HG03159 (cell line): ENCODE measurements around the gene CHCHD1.
A peak's percentile ranks its signal among the peaks of the same experiment; 100 is the strongest.
"Not testable (repeated sequence)": the region's sequence is repeated elsewhere in the genome, so short reads cannot be mapped to it uniquely, and the experiment has no call there.

Experiments used
- ATAC-seq: cut with Tn5 transposase; IDR thresholded peaks from one replicate; pipeline ENCODE4 v1.9.1; 2021; ENCODE audit warnings: mild to moderate bottlenecking, moderate library complexity; ENCODE audit not compliant: unreplicated experiment

Gene CHCHD1

DNA sequence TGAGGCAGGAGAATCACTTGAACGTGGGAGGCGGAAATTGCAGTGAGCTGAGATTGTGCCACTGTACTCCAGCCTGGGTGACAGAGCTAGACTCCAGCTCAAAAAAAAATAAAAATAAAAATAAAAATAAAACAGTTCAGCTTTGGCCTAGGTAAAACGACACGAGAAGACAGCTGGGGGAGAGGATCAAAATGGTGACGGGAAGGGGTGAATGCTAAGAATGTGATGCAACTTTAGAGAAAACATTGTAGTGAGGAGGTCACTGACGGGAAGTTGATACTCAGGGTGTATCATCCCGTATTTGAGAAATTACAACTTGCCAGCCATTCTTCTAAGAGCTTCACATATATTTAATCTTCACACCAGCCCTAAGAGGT is 28.5 kb downstream of the CHCHD1 start:
- no peak for ATAC-seq

DNA sequence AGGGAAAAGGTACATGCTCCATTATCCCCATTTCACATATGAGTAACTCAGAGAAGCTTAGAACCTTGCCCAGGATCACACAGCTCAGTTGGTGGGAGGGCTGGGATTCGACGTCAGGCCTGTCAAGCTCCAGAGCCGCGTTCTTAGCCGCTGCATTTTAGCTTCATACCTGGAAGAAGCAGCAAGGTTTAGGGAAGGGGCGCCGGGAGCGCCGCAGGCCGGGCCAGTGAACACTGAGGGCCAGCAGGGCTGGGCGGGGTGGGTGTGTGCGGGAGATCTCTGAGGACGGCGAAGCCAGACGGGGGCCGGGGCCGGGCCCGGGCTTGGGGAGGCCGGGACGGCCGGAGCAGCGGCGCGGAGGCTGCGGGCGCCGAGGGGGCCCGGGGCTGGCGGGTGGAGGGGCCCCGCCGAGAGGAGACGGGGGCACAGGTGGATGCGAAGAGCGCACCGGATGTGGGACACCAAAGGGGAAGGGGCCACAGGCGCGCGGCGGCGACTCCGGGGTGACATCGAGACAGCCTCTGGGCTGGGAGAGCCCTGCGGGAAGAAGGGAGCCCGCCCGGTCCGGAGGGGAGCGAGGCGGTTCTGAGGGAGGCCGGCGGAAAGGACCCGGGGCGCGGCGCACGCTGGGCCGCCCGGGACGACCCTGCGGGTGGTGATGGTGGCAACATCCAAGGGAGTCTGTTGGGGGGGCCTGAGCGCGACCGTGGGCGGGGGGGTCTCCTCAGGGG is 29.1 kb downstream of the CHCHD1 start:
- ATAC-seq, result peak; percentile 25

DNA sequence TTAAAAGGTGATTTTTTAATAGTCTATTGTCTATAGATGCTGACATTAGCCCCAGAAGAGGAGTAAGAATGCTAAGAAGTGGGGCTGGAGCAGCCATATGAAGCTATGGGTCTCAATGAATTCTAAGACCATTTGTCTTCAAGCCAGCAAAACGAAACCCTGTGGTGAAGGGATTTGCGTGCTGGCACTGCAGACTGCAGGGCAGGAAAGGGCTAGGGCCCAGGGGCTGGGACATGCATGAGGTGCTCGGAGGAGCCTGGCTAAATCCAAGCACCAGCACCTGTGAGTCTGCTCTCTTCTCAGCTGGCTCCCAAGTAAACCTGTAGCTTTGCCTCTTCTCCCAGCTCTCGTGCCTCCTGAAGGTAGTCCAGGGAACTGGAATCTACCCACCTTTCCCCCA is 30.8 kb downstream of the CHCHD1 start:
- no peak for ATAC-seq

DNA sequence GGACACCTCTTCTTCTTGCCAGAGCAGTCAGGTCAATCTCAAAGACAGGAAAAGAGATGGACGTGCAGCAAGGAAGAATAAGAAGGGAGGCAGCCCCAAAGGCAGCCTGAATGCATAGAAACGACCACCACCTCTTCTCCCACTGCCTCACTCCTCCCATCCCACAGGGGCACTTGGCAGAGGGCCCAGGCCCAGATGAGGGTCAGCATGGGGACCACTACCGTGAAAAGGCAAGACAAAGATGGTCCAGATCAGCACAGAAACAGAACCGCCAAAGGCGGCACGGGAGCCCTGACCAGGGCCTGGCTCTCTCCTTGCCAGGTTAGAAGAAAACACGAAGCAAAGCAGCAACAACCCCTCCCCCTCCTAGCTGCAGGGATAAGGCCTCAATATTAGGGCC is 31.5 kb downstream of the CHCHD1 start:
- ATAC-seq, result no peak

DNA sequence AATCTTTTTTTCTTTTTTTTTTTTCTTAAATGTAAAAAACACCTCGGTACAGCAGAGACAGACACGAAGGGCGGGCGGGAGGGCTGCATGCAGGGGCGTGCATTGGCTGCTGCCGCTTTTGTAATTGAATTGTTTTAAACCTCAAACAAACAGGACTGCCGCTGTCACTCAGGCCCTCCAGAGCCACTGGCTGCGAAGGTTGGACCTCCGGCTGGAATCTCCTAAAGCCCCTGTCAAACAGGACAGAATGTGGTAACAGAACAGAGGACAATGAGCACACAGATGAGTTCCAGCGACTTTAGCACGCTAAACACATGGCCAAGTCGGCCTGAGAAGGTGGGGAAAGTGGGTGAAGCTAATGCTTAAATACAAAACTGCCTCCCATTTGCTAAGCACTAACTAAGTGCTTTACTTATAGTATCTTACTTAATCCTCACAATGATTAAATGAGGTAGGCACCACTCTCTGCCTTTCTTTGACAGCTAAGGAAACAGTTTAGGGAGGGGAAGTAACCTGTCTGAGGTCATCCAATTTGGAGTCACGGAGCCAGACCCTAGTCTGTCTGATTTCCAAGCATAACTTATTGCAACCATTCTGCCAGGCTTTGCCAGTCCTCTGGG is 32.5 kb downstream of the CHCHD1 start:
- ATAC-seq, result no peak

DNA sequence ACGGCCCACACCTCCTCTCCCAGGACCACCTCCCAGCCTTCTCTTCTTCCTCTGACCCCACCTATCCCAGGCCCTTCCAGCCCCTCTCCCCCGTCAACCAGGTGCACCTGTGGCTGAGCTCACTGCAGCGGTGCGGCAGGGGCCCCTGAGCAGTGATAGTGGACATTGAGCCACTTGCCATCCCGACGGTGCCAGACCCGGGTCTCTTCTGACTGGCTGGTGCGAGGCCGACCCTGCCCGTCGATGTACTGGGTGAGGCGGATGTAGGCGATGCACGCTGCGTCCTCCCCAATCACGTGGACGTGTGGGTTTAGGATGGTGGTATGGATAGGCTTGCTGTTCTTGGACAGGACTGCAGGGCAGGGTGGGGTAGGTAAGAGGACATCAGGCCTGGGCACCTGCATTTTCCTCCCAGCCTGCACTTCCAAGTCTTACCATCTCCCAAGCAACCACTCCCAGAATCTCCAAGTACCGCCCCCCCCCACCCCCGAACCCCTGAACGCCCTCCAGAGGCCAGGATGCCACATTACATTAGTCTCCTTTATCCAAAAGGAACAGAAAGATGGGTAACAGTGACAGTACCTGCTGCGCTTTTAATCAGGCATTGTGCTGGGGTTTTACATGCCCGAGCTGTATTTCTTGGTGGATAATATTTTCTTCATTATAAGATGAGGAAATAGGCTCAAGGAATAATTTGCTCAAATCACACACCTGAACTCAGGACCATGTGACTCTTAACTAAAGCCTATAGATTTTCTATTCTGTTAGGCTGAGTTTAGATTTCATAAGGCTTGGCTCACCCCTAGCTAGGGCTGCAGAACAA is 33.3 kb downstream of the CHCHD1 start:
- ATAC-seq, result no peak

DNA sequence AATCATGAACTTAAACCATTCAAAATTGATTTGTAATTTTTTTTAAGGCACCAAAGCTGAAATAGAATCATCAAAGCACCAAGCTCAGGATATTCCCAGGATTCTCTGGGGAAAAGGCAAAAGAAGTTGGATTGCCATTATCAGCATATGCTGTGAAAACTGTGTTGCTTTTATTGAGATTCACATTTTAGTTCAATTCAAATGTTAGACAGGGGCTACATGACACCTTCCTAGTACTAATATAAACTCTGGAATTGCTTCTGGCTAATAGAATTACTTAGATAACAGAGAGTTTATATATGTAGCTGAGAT is 33.8 kb downstream of the CHCHD1 start:
- ATAC-seq, result no peak

DNA sequence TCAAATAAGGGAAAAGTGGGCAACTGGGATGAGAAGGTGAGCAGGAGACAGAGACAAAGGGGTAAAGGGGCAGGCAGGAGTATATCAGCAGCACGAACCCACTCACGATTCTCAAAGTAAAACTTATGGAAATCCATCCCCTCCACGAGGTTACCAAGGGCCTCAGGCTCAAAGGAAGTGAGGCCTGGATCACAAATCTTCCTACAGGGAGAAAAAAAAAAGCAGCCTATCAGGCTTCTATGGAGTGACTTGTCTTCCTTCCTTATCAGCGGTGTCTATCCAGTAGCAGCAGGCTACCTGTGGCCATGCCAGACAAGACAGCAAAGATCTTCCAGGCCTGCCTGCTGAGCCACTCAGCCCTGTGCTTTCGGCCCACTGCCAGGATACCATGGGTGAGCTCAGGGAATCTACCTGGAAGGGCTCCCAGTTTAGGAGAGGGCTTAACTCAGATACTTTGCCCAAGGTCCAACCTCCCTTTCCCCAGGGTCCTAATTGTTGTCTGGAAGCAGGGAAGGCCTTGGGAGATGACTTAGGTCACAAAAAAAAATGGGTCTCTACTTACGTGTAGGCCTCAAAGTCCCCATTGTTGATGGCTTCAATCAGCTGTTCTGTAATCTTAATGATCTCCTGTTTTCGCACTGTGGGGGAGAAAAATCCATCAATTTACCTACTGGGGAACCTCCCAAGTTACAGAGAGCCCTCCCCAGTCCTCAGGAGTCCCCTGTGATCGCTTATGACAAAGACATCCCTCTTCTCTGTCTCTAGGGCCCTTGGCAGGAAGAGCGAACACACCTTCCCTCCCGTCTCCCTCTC is 35.3 kb downstream of the CHCHD1 start:
- ATAC-seq, result no peak

DNA sequence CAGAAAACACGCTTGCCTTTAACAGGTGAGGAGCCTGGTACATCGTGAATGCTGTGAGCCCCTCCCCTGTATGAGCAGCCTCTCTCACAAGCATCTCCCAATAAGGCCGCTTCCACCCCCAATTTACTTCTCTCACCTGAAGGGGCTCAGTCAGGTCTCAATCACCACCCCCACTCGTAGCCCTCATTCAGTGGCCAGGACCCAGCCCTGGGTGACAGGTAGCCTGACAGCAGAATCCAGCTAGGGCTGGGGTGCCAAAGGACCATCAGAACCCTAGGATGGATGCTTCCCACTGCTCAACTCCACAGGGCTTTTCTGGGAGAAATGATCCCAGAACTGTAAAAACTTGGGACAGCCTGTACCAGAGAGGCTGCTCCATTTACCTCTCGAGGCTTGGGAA is 36.0 kb downstream of the CHCHD1 start:
- no peak for ATAC-seq

DNA sequence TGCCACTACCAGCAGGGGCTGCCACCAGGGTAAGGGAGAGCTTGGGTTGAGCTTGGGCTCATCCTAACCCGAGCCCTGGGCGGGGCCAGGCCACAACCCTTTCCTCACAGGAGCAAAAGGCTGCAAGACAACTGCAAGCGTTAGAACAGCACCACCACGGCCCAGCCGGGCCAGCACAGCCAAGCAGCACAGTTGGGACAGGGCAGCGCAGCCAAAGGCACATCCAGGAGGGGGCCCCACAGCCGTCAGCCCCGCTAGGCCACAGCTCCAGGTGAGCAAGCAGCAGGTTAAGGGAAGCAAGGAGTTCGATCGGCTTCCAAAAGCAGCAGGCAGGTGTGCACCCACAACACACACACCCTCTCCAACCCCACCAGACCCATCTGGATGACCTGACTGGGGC is 36.6 kb downstream of the CHCHD1 start:
- no peak for ATAC-seq

DNA sequence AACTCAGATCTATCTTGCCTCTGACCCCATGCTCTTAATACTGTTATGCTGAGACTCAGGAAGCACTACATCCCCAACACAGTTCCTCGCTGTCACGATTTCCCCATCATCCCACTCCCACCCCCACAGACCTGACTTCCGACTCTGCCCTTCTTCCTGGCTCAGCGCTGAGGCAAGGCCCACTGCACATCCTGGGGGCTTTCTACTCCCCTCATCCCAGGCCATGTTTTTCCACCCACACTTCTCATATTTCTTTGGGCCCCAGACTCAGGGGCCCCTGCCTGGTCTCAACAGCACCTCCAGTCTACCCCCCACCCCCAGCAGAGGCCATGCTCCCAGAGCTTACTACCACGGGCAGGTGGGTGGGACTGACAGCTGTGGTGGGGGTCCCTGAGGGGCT is 37.2 kb downstream of the CHCHD1 start:
- no peak for ATAC-seq

DNA sequence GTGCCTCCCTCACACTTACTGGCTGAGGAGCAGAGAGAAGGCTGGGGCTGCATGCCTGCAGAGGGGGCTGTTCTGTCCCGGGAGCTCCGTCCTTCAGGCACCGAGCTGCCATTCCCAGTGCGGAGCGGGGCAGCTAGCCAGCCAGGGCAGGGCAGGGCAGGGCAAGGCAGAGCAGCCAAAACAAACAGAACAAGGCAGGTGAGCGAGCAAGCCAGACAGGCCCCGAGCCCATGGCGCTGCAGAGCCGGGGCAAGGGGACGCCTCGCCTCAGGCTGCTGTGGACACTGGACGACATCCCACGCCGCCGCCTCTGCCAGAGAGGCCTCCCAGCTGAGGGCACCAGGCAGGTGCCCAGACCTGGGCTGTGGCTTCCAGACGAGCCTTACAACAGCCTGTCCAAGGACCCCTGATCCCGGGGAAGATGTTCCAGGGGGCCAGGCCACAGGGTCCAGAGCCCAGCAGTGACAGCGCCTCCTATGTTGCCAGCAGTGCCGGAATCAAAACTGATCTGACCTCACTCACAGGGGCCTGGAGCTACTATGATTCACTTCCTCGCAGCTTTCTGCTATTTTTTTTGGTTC is 37.8 kb downstream of the CHCHD1 start:
- ATAC-seq, result no peak

DNA sequence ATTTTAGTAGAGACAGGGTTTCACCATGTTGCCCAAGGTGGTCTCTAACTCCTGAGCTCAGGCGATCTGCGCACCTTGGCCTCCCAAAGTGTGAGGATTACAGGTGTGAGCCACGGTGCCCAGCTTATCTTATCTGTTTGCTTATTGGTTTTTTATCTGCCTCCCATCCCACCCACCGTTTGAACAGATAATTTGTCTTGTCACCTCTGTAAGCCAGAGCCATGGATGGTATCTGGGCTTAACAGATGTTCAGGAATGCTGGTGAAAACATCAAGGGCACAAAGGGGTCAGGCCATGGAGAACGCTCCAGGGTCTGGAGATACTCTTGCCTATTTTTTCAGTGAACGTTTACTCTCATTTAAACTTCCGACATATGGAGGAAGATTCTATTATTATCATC is 41.5 kb downstream of the CHCHD1 start:
- no peak for ATAC-seq

DNA sequence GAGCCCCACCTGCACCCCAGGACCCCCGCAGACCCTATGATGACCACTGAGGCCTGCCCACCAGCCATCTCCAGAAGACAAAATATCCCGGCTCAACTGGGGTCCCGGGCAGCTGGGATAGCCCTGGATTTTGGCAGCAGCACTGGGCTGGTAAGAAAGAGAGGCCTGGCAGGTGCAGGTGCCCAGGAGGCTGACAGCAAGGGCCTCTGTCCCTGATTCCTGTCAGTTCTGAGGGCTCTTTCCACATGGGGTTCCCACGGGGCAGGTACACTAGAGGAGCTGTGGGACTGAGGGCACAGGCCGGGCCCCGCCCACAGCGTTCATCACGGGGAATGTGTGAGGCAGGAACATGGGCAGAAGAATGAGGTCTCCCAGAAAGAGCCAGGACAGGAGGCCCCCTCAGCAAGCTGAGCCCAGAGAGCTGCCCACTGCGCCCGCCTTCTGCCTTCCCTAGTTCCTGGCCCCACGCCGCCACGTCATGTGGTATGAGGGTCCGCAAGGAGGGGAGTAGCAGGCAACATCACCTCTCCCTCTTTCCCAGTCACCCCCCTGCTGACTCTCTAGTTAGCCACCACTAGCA is 42.4 kb downstream of the CHCHD1 start:
- no peak for ATAC-seq

DNA sequence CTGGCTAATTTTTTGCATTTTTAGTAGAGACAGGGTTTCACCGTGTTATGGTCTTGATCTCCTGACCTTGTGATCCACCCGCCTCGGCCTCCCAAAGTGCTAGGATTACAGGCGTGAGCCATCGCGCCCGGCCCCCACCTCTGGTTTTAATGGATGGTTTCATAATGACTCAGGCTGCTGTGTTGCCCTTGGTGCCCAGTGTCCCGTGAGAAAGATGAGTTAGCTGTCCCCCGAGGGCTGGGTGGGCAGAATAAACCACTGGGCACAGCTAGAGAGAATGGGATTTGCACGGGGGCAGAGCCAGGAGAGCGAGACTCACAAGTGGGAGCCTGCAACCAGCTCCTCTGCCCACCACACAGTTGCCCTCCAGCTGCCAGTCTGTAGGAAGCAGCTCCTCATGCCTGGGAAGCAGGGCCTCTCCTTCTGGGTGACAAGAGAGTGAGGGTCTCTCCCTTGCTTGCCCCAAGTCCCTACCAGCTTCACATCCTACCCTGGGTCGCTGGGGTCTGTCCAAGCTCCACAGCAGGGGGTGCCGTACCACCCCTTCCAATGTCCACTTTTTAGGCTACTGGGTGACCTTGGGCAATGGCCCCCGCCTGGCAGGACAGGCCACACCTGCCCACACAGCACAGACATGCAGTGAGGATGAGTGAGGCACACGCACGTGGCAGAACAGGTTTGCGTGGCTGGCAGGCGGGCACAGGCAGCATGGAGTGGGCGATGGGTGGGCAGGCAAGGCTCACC is 45.7 kb downstream of the CHCHD1 start:
- no peak for ATAC-seq

DNA sequence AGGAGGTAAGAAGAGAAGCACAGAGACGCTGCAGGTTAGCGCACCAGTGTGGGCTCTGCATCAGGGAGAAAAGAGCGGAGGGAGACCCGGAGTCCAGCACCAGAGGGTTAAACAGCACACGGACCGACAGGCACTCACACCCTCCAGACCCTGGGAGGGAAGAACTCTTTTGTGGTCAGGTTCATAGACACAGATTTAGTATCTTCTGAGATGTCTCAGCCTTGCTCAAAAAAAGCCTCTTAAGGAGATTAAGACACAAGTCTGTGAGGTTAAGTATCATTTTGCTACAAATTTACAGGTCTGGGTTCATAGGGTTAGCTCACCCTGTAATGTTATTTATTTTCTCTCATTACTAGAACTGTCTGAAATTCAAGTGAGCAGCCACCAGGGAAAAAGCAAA is 46.3 kb downstream of the CHCHD1 start:
- ATAC-seq, result no peak

DNA sequence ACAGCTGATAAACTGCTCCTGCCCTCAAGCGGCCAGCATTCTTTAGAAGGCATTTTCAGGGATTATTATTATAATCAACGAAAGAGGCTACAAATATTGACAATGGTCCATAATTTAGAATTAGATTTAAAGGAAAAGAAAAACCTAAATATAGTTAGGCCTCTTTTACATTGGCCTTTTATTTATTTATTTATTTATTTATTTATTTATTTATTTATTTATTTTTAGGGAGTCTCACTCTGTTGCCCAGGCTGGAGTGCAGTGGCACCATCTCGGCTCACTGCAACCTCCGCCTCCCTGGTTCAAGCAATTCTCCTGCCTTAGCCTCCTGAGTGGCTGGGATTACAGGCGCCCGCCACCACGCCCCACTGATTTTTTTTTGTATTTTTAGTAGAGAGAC is 47.2 kb downstream of the CHCHD1 start:
- ATAC-seq, result not testable (repeated sequence)
